ENCODE measurements around the gene RAB11FIP5. TPM values are rescaled to one million over a fixed set of nuclear protein-coding genes. Genes with fewer than 3 reads are reported as not detected.

Gene RAB11FIP5
- total RNA-seq, 4 donors from 2014 or later: 16.6 to 40.1 (median 20.7) TPM

DNA sequence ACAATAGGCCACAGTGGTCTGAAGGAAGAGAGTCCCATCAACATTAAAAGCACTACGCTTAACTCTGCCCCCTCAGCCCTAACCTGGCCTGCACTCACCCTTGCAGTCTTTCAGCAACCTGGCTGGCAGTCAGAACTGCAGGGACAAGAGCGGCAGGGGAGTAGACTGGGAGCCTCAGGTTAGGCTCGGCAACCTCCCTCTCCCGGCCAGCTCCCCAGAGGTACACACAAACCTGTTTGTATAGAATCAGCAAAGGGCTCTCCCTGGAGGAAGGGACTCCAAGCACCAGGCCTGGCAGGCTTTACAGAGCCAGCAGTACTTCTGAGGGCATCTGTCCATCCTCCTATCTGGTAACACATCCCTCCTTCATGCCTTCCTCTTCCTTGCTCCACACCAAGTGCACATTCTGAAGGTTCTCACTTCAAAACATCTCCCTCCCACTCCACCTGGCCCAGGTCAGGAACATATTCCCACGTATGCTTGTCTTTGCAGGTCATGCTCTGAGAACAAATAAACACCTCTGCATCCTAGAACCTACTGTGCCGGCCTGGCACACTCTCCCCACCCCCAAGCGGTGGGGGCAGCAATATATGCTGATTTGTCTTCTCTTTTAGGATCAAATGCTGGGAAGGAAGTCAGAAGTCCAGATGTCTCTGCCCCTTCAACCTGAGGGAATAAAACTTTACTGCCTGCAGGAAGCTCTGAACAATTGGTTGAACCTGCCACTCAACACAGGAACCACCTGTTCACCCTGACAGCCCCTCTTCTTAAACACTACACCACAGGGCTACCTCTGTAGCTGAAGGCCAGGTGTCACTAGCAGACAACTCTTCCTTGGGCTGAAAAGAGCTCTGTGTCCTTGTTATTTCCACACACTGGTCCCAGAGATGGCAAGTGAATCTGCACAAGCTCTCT, 28.6 kb downstream of the RAB11FIP5 start:
- TF ChIP-seq, protein P1, sequence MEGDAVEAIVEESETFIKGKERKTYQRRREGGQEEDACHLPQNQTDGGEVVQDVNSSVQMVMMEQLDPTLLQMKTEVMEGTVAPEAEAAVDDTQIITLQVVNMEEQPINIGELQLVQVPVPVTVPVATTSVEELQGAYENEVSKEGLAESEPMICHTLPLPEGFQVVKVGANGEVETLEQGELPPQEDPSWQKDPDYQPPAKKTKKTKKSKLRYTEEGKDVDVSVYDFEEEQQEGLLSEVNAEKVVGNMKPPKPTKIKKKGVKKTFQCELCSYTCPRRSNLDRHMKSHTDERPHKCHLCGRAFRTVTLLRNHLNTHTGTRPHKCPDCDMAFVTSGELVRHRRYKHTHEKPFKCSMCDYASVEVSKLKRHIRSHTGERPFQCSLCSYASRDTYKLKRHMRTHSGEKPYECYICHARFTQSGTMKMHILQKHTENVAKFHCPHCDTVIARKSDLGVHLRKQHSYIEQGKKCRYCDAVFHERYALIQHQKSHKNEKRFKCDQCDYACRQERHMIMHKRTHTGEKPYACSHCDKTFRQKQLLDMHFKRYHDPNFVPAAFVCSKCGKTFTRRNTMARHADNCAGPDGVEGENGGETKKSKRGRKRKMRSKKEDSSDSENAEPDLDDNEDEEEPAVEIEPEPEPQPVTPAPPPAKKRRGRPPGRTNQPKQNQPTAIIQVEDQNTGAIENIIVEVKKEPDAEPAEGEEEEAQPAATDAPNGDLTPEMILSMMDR (IDR thresholded peaks at IDR 0.05): no peak
- no peak for ATAC-seq (ENCODE audit: low FRiP score)
- no peak for DNase-seq (ENCODE audit: low spot score)

DNA sequence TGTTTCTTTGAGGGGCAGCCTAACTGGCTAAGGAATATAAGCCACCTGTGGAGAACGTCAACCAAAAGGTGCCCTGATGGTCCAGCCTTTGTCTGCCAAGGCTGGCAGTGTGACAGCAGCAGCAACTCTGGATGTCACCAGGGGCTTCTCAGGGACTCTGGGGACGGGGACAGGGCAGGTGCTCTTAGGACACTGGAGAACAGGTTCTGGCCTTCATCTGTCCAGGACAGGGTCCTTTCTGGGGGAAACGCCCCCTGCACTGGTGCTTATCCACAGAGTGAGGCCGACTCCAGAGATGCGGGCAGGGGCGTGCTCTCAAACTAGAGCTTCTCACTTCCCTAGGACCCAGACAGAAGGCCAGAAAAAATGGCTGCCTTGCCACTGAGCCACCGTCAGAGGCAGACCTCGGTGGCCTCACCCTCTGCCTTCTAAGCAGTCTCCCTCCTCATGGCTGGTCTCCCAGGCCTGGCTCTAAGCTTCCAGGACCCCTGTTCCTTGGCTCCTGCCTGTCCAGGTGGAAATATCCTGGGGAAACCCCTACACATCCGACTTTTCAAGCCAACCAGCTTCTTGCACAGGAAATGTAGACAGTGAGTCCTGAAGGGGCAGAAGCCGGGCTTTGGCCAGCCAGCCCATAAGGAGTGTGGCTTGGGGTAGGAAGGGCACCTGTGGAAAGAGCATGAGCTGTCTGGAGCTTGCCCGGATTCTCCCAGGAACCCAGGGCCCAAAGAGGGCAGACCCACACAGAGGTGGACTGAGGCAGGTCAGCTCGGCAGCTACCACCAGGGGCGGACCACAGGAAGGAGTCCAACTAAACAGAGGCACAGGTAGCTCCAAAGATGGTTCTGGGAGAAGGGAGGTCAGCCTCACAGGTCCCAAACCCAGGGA, 30.0 kb downstream of the RAB11FIP5 start:
- TF ChIP-seq, protein P1 (IDR thresholded peaks at IDR 0.05): no peak
- ATAC-seq (ENCODE audit: low FRiP score): no peak
- DNase-seq (ENCODE audit: low spot score): no peak

DNA sequence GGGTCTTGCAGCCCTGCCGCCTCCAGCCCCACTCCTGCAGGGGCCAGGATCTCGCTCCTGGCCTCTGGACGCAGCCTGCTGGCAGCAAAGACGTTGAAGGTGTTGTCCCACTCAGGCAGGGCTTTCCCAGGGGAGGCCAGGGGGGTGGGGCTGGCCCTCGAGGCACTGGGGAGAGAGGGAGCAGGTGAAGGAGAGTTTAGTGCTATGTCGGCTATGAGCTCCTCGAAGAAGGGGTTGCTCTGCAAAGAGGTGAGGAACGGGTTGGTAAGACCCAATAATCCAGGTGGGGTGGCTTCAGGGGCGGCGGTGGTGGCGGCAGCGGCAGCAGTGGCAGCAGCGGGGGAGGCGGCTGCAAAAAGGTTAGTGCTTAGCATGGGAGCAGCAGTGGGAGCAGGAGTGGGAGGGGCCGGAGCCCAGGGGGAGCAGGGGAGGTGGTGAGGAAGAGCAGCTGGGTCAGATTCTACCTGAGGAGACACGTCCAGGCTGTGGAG, 31.5 kb downstream of the RAB11FIP5 start:
- no peak for DNase-seq (ENCODE audit: low spot score)
- ATAC-seq (ENCODE audit: low FRiP score): no peak
- TF ChIP-seq, protein P1 (IDR thresholded peaks at IDR 0.05): no peak

DNA sequence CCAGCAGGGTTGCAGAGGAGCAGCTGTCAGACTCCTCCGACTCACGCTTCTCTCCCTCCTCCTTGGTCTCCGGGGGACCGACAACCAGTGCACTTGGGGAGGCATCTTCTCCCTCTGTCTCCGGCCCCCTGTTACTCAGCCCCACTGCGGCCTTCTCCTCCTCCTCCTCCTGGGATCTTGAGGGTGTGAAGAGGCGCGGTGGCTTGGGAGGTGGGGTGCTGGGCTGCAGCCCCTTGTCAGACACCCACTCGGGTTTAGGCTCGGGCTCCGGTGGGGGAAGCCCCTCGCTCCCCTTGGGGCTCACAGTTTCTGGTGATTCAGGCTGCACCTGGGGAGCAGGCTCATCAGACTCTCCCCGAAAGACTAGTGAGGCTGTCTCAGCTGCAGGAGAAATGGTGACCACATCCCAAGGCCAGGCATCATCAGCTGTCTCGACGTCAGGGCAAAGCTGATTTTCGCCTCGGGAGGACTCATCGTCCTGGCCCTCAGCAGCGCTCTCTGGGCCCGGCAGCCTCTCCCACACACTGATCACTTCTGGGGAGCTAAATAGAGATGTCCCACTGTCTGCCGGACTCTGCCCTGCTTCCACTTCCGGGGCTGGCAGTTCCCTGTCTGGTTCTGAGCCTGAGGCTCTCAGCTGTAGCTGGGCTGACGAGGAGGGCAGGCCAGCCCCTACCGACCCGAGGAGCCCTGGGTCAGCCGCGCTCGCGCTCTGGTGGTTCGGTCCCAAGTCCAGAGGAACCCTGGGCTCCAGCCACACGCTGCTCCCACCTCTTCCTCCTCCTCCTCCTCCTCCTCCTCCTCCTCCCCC, 32.2 kb downstream of the RAB11FIP5 start:
- ATAC-seq (ENCODE audit: low FRiP score): peak; percentile 11

DNA sequence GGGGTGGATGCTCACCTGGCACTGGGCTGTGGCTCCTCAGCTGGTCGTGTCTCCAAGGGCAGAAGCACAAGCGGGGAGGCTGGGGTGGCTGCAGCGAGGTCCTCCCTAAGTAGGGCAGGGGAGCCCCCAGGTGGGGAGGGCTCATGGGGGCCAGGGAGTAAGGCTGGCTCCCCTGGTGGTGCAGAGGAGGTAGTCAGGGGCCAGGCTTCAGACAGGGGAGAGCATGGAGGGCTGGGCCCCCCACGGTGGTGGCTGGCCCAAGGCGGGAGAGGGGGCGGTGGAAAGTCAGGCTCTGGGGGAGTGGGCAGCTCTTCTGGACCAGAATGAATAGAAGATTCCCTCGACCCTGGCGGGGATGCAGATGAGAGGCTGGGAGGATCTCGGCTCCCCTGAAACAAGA, 33.1 kb downstream of the RAB11FIP5 start:
- ATAC-seq (ENCODE audit: low FRiP score): no peak
- DNase-seq (ENCODE audit: low spot score): no peak
- TF ChIP-seq, protein P1 (IDR thresholded peaks at IDR 0.05): no peak

More for the DNA sequence above, 32.2 kb downstream of the RAB11FIP5 start:
- no peak for DNase-seq (ENCODE audit: low spot score)
- TF ChIP-seq, protein P1 (IDR thresholded peaks at IDR 0.05): no peak
